ENCODE data around the gene STMN3. TPM values are rescaled to one million over a fixed set of nuclear protein-coding genes. Genes with fewer than 3 reads are reported as not detected.

The STMN3 gene
- total RNA-seq, 1 experiment from 2014 or later: 27.9 TPM

- Histone ChIP-seq H3K9me3 (no peaks in the 10 kb centered on the region), H3K4me3 (ENCODE audit: low read depth, low read length) (no peak overlapping the region), H3K36me3 (ENCODE audit: control insufficient read depth, insufficient read depth, low read length) (no peaks in the 10 kb centered on the region; the same call in 1 of the 2 replicates), H3K4me1 (no peaks in the 10 kb centered on the region), H3K27me3 (replicated peaks; ENCODE audit: control insufficient read depth, insufficient read depth, low read length) (no peaks in the 10 kb centered on the region)
- ChIA-PET POLR2A (interaction anchor here (0.7 kb wide), 1 partner anchor 8 kb away, joined by 4 read pairs; no protein-coding TSS in a partner anchor), CTCF (interaction anchor here (0.6 kb wide), 1 partner anchor 293 kb away, joined by 3 read pairs; no protein-coding TSS in a partner anchor)
- no TSS peak for BruUV-seq (replicated peaks)
- intact Hi-C loops (cut with micrococcal nuclease; ENCODE audit: unreplicated experiment): no loop called here
- Mint-ChIP-seq H3K27me3 (ENCODE audit: insufficient read depth, unreplicated experiment) (no peaks in the 10 kb centered on the region), H3K4me1 (ENCODE audit: low read depth, unreplicated experiment) (peaks cover 6% of the 10 kb centered on the region), H3K9me3 (ENCODE audit: unreplicated experiment) (no peaks in the 10 kb centered on the region), H3K4me3 (ENCODE audit: unreplicated experiment) (no peak overlapping the region), H3K27ac (ENCODE audit: unreplicated experiment) (peak overlapping the region; percentile 34), H3K36me3 (ENCODE audit: insufficient read depth, unreplicated experiment) (peaks cover 24% of the 10 kb centered on the region)
- DNase-seq: no peak
- TF ChIP-seq, protein P1, sequence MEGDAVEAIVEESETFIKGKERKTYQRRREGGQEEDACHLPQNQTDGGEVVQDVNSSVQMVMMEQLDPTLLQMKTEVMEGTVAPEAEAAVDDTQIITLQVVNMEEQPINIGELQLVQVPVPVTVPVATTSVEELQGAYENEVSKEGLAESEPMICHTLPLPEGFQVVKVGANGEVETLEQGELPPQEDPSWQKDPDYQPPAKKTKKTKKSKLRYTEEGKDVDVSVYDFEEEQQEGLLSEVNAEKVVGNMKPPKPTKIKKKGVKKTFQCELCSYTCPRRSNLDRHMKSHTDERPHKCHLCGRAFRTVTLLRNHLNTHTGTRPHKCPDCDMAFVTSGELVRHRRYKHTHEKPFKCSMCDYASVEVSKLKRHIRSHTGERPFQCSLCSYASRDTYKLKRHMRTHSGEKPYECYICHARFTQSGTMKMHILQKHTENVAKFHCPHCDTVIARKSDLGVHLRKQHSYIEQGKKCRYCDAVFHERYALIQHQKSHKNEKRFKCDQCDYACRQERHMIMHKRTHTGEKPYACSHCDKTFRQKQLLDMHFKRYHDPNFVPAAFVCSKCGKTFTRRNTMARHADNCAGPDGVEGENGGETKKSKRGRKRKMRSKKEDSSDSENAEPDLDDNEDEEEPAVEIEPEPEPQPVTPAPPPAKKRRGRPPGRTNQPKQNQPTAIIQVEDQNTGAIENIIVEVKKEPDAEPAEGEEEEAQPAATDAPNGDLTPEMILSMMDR (IDR thresholded peaks at IDR 0.05; ENCODE audit: insufficient read depth in 1 of 2, low read depth in 1 of 2, low read length in 1 of 2, severe bottlenecking in 1 of 2, unreplicated experiment in 1 of 2): no peak
These were observed 11.8 kb upstream of the STMN3 start for GRCh38 chr20:63664861-63665594.

- Mint-ChIP-seq H3K4me1 (ENCODE audit: low read depth, unreplicated experiment) (peaks cover 13% of the 10 kb centered on the region), H3K4me3 (ENCODE audit: unreplicated experiment) (no peak overlapping the region), H3K36me3 (ENCODE audit: insufficient read depth, unreplicated experiment) (peaks cover 23% of the 10 kb centered on the region), H3K27ac (ENCODE audit: unreplicated experiment) (no peak overlapping the region), H3K9me3 (ENCODE audit: unreplicated experiment) (no peaks in the 10 kb centered on the region), H3K27me3 (ENCODE audit: insufficient read depth, unreplicated experiment) (no peaks in the 10 kb centered on the region)
- Histone ChIP-seq H3K4me1 (peaks cover 3% of the 10 kb centered on the region), H3K27me3 (replicated peaks; ENCODE audit: control insufficient read depth, insufficient read depth, low read length) (no peaks in the 10 kb centered on the region), H3K9me3 (no peaks in the 10 kb centered on the region), H3K4me3 (ENCODE audit: low read depth, low read length) (no peak overlapping the region), H3K36me3 (ENCODE audit: control insufficient read depth, insufficient read depth, low read length) (no peaks in the 10 kb centered on the region; the same call in 1 of the 2 replicates)
- POLR2A ChIA-PET: no interaction called here
- TF ChIP-seq, protein P1 (IDR thresholded peaks at IDR 0.05; ENCODE audit: insufficient read depth in 1 of 2, low read depth in 1 of 2, low read length in 1 of 2, severe bottlenecking in 1 of 2, unreplicated experiment in 1 of 2): no peak
- CTCF ChIA-PET: interaction anchor here (0.6 kb wide), 1 partner anchor 294 kb away, joined by 3 read pairs; no protein-coding TSS in a partner anchor
- DNase-seq: no peak
- intact Hi-C loops (cut with micrococcal nuclease; ENCODE audit: unreplicated experiment): no loop called here
- no TSS peak for BruUV-seq (replicated peaks)
These were observed 11.1 kb upstream of the STMN3 start for GRCh38 chr20:63664143-63664851.

DNA sequence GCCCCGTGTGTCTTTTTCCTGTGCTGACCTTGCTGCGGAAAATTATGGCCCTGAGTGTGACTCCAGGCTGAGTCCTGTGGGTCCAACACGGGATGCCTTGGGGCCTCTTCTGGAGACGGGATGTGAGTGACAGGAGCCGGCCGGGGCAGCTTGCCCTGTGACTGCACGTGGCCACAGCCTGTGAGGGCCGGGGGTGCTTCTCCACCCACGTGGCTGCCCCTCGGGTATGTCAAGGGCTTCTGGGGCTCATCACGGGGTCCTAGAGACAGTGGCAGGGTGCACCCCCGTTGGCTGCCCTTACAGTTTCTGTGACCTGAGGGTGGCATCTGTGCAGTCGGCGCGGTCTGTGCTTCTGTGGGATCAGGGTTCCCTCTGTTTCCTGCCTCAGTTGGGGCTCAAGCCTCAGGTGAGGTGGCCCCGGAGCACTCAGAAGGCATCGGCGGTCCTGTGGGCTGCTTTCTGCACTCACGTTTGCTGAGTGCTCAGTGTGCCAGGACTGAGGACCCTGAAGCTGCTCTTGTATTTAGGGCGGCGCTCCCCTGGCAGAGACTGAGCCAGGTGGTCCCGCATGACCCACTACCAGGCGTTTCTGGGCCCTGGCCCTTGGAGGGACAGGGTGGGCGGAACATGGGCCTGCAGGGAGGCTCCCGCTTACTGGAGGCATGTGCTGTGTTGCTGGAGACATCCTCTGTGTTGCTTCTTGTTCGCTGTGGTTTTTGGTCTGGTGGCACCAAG is 10.3 kb upstream of the STMN3 start:
- H3K9me3 Mint-ChIP-seq (ENCODE audit: unreplicated experiment): no peaks in the 10 kb centered on the region
- no TSS peak for BruUV-seq (replicated peaks)
- TF ChIP-seq, protein P1 (IDR thresholded peaks at IDR 0.05; ENCODE audit: insufficient read depth in 1 of 2, low read depth in 1 of 2, low read length in 1 of 2, severe bottlenecking in 1 of 2, unreplicated experiment in 1 of 2): no peak
- H3K4me3 Mint-ChIP-seq (ENCODE audit: unreplicated experiment): no peak overlapping the region
- DNase-seq: no peak
- no peaks in the 10 kb centered on the region for H3K9me3 ChIP-seq
- H3K4me3 ChIP-seq (ENCODE audit: low read depth, low read length): no peak overlapping the region
- no peaks in the 10 kb centered on the region for H3K27me3 Mint-ChIP-seq (ENCODE audit: insufficient read depth, unreplicated experiment)
- H3K4me1 ChIP-seq: peaks cover 6% of the 10 kb centered on the region
- H3K27me3 ChIP-seq (replicated peaks; ENCODE audit: control insufficient read depth, insufficient read depth, low read length): no peaks in the 10 kb centered on the region
- peaks cover 19% of the 10 kb centered on the region for H3K4me1 Mint-ChIP-seq (ENCODE audit: low read depth, unreplicated experiment)
- H3K36me3 ChIP-seq (ENCODE audit: control insufficient read depth, insufficient read depth, low read length): no peaks in the 10 kb centered on the region; the same call in 1 of the 2 replicates
- ChIA-PET POLR2A (no interaction called here), CTCF (interaction anchor here (0.6 to 1.1 kb wide), 2 partner anchors 23 to 109 kb away, joined by 4 to 5 read pairs; no protein-coding TSS in a partner anchor)
- H3K36me3 Mint-ChIP-seq (ENCODE audit: insufficient read depth, unreplicated experiment): peaks cover 21% of the 10 kb centered on the region
- intact Hi-C loops (cut with micrococcal nuclease; ENCODE audit: unreplicated experiment): no loop called here
- H3K27ac Mint-ChIP-seq (ENCODE audit: unreplicated experiment): no peak overlapping the region

All from Caco-2 (cell line).